DMS79 treated with DMSO at 0.1 percent for 48 hours (cell line): ENCODE data around the gene XRCC4.
"Not testable (repeated sequence)": the region's sequence is repeated elsewhere in the genome, so short reads cannot be mapped to it uniquely, and the experiment has no call there.

Experiments
- DNase-seq: peaks from one replicate; lab custom pipeline; 2025; lab: John Stamatoyannopoulos, UW

The XRCC4 gene

DNA sequence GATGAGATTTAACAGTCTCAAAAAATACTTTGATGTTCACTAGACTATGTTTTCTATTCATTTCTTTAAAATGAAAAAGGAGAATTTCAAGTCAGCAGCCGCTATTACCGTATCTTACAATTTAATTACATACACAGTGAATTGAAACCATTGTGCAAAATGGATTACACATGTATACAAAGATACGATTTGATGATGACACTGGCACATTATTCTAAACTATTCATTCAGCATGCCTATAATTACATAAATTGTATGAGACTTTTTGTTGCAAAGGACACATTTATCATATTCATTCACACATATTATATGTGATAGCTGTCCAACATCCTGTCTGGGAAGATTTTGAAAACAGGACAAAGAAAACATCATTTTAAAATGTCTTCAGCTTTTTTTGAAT, 275.9 kb downstream of the XRCC4 start:
- no peak for DNase-seq

DNA sequence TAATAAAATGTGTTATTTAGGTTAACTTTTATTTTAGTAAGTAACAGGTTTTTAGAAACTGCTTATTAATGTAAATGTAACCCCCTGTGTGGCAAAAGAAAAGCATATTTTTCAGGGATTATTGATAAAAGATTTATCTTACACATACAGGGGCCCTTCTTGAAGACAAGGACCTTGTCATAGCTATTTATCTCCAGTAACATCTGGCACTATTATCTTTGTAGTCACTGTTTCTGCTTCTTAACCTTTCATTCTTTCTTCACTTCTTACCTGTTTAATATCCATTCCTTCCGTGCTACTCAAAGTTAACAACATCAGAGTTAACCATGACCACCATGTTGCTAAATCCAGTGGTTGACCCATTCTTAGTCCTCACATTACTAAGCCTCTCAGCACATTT, 276.4 kb downstream of the XRCC4 start:
- DNase-seq = no peak

DNA sequence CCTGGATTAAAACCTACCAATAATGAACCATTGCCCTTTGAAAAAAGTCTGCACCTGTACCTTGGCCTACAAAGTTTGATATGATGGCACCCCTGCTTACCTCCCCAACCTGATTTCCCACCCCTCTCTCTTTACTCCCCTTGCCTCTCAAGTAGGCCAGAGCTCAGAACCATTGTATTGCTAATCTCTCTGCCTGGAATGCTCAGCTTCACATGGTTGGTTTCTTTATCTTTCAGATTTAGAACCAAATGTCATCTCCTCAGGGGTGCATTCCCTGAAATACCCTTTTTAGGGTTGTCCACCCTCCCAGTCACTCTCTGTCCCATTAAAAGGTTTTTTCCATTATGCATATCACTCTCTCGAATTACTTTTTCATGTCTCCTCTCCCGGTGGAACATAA, 277.6 kb downstream of the XRCC4 start:
- DNase-seq = no peak

DNA sequence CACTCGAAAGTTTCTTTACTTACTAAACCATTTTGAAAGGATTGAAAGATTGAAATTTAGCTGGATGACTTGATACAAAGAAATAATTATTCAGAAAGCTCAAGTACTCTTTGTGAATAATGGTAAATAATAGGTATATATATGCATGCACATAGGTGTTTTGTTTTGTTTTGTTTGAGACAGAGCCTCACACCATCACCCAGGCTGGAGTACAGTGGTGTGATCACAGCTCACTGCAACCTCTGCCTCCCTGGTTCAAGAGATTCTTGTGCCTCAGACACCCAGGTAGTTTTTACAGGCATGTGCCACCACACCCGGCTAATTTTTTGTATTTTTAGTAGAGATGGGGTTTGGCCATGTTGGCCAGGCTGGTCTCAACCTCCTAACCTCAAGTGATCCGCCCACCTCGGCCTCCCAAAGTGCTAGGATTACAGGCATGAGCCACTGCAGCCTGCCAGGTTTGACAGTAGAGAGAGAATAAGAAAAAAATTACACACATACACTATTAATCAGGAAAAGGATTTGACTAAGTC, 278.2 kb downstream of the XRCC4 start:
- not testable (repeated sequence) for DNase-seq

DNA sequence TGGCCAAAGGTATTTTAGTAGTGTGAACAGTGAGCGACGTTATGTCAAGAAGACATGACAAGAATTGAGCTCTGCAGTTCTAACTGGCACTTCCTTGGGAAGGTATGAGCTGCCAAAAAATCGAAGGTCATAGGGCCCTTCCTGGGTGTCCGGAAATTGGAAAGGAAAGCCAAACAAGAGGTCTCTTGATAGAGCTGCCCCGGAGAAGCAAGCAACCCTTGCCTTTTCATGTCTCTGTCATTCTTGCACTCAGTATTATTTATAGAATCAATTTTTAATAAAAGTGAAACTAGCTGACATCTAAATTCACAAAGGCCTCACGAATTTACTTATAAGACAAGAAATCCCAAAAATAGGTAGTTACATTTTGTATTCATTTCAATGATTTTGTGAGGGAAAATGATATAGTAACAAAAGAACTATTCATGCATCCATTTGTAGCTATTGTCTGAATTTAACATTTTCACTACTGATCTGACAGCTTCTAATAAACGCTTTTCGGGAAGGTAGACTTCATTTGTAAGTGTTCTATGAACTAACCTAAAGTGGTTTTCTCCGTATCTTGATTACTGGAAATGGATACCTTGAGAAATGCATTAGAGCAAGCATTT, 280.4 kb downstream of the XRCC4 start:
- no peak for DNase-seq

DNA sequence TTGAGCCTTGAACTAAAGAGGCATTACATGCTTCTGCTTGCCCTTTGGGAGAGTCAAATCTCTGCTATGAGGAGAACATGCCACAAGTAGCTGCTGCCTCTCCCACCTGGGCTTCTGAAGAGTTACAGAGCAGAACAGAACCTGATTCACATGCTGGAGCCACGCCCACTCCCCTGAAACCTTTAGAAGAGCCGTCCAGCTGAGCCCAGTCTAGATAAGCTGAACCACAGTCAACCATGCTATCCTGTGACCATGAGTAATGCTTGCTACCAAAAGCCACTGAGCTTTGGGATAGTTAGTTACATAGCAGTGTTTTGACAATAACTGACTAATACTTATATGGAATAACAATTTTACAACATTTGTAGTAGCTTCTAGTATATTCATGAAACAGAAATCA, 283.2 kb downstream of the XRCC4 start:
- DNase-seq = no peak

DNA sequence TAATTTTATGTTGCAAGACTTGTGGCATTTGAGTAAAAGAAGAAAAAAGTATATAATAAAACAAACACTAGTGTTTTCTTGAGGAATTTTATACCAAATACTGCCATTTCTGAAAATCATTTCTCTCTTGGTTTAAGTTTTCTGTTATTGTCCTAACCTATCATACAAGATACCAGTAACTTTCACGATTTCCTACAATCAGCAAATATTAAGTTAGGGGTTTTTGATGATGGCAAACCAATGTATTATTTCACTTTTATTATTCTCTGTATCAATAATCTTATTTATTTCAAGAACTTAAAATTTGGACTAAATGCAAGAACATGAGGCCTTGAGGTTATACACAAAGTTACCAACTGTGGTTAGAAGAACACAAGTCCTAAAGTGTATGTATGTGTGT, 285.2 kb downstream of the XRCC4 start:
- no peak for DNase-seq

DNA sequence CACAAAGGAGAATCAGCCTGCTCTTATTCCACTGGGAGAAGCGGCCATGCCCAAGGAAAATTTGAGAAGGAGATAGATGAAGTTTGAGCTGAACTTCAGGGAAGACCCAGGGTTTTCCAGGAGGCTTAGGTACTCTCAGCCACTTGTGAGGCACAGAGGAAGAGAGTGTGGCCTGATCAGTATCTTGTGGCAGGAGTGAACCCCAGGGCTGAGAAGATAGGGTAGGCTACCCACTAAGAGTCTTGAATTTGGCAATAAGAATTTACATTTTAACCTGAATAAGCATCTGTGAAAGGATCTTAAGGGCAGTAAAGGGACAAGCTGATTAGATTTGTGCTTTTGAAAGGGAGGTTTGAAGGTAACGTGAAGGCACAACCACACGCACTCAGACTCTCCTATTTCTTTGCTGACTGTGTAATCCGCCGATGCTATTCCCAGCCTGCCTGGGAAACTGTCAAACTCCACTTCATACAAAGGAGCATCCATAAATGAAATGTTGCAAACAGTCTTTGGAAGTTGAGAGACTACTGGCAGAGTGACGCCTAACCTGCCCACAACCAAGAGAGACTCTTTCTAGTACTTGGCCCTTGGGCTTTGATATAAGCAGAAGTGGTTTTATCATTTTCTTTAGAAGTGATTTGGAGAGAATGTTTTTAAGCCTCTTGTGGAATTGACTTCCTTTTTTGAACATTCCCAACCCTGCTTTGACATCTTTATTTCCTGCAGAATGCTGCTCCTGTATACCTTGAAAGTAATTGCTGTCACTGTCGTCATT, 286.0 kb downstream of the XRCC4 start:
- no peak for DNase-seq

DNA sequence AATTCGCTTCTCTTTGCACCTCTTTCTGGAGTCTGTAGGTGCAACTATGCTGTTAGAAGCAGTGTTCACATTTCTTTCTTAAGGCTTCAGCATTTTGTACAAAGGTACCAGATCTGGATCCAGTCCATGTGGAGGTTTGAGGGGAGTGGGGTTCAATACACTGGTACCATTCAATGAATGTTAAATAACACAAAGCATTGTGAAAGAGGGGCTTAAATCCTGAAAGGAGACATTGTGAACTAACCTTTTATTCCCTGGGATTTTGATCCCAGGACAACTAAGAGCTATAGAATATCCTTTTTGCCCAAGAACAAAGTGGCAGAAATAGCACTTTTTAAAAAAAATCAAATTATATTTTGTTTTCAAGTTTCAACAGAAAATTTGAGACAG, 286.5 kb downstream of the XRCC4 start:
- DNase-seq = no peak

DNA sequence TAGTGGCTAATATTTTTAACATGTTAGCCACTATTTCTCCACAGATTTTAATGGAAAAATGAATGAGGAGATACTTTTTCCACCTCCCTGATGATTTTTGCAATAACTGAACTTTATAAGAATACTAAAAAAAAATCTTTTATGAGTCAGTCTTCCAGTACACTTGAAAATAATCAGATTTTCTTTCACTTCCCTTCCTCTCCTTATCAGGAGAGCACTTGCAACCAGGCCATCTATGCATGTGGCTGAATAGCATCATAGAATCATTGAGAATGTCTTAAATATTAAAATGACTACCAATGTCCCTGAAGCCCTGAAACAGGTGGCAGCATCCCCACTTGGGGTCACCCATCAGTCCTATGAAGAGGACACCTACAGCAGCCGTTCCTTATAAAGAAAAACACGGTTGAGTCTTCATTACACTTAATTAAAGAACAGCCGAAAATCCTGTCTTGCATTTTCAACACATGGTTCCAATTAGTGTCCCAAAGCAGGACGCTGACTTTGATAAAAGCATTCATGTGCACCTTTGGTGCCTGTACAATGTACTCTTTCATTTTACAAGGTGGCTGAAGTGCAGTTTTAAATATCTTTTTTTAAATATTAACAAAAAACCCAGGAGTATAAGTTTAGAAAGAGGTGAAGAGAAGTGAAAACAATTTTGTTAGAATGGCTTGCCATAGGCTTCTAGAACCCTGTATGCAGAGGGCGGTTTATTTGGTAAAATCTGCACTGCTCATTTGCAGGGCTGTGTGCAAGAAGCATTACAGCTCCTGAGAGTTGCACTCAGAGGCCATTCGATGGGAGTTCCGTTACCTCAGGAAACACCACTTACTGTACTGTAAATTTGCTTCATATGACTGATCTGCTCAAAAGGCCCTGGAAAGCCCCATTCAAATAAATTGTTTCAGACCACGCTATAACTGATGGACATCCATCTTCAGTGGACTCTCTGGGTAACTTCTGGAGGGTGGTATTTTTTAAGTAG, 287.3 kb downstream of the XRCC4 start:
- DNase-seq = no peak

DNA sequence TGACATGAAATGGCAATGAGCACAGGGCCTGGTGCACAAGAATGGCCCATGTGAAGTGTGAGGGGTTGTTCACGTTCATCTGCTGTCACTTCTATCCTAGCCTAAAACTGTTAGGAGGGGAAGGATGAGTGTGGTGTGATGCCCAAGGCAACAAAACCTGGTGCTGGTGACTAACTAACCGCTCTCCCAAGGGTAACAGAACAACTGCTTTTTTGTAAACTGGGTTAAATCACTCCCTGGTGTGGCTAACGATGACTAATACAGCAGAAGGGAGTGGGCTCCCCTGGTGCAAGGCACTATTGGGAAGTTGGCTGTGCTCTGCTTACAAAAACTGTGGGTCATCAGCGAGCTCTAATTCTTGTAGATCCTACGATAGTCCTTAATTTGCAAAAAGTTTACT, 291.0 kb downstream of the XRCC4 start:
- DNase-seq = no peak

DNA sequence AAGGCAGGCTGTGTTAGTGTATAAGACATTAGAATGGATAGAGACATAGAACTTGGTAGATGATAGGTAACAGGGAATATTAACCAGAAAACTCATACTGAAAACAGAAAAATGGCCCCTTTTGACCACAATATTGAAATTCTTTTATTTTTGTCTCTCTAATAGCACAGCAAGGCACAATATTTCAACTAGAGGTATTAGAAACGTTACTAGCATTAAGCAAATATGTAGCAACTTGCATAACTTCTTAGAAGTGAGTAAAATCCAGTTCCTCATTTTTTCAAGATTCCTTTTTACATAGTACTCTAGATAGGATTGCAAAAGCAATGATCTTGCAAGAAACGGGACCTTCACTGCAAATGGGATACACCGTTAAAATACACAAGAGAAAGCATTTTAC, 291.5 kb downstream of the XRCC4 start:
- DNase-seq = no peak

DNA sequence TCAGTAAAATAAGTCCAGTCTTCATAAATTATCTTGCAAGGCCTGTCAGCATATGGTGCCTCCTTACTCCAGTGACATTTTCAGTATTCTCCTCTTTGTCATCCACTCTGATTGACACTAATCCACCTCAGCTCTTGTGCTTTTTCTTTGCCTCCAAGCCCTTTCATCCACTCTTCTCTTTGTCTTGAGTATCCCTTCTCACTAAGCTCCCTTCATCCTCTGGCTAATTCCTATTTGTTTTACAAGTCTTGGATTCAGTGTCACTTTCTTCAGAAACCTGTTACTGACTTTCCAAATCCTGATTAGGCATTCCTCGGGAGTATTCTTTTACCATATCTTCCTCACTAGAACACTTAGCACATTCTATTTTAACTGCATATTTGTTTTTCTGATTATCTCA, 293.6 kb downstream of the XRCC4 start:
- no peak for DNase-seq

DNA sequence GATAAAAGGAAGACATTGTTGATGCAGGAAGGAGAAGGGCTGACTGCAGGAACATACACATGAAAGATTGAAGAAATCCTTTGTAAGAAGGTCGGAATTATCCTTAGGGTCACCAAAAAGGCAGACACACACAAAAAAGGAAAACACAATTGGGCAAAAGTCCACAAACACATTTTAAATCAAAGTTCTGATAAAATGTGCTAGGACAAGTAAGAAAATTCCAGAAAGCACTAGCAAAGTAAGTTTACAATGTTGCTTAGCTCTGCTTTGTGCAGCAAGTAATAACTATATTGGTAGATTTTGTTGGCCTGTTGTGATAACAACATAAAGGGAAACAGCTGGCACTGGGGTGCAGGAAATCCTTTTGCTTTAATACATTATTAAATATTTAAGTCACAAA, 294.4 kb downstream of the XRCC4 start:
- DNase-seq = no peak

DNA sequence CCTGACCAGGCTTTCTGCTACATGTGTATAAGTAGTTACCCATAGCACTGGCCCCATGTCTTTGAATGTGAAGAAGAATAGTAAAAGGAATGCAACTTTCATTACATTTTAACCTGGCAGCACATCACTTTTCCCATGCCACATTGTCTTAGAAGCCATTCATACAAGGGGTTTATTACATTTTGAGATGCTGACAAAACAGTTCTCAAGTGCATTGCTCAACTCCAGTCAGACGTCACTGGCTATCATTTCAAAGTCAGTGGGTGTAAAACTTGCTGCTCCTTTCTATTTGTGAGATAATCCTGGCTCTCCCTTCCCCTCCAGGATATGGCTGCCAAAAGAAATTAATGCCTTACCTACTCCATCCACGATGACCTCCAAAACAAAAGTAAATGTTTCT, 297.2 kb downstream of the XRCC4 start:
- DNase-seq = no peak

DNA sequence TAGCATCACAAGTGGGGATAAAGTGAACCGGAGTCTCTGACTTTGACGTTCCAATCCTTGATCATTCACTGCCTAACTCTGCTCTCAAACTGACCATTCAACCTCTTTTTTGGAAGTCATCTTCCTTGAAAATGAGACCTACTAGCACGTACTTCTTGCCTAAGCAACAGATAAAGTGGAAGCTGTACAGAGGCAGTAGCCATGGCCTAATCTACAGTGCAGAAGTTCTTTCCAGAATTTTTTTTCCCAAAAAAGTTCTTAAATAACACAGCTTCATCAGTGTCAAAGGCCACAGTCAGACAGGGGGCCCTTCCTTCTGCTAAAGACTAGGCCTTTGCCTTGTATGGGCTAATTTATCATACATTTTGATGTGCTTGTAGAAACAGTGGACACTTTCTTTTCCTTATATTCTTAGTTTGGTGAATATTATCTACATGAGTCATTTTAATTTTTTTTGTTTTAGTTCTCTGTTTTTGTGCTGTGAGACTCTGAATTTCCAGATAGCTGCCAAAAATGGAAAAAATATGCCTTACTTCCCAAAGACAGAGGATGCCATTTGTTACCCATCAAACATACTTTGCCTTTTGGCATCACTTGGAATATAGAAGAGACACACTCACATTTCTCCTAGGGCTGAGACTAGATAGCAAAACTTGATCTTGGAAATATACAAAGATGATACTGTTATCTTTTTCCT, 297.9 kb downstream of the XRCC4 start:
- no peak for DNase-seq

DNA sequence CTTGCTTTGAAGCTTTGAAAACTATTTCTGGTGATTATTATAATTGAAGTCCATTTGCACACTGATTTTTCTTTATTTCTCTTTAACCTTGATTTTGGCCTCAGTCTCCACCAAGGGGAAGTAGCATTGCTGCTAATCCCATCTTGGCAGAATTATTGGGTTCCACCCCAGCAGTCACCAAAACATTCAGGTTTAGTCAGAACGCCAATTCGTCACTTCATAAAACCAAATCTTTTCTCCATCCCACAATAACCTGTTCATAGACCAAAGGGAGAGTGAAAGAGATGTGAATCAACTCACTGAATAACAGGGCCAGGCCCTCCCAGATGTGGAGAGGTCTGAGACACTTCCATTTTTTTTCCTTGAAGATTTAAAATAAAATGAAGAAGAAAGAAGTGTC, 299.1 kb downstream of the XRCC4 start:
- no peak for DNase-seq

DNA sequence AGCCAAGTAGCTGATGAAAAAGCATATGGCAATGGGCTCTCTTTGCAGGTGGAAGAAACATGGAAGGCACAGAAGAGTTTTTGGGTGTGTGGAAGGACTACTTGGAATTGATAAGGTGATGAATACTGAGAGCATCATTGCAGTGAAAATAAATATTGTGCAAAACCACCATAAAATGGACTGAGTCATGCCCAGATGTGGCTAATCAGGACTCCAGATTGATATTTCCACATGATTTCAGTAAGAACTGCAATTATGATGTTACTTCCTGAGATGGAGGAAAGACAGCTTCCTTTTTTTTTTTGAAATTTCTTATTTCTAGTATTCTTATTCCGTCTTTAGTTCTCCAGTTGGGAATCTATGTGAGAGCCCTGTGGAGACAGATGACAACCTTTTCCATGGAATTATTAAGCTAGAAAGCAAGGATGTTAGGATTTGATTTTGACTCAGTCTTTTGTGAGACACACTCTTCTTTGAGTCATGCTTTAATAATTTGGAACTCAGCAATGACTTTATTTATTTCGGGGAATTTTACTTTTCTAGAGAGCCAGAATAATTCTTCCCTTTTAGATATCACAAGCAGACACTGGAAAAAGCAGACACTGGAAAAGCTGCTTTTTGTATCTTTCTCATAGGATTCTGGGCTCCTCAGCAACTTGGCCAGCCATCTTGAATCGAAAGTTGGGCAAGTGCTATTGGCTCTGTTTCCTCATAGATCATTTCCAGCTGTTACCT, 300.0 kb downstream of the XRCC4 start:
- no peak for DNase-seq

DNA sequence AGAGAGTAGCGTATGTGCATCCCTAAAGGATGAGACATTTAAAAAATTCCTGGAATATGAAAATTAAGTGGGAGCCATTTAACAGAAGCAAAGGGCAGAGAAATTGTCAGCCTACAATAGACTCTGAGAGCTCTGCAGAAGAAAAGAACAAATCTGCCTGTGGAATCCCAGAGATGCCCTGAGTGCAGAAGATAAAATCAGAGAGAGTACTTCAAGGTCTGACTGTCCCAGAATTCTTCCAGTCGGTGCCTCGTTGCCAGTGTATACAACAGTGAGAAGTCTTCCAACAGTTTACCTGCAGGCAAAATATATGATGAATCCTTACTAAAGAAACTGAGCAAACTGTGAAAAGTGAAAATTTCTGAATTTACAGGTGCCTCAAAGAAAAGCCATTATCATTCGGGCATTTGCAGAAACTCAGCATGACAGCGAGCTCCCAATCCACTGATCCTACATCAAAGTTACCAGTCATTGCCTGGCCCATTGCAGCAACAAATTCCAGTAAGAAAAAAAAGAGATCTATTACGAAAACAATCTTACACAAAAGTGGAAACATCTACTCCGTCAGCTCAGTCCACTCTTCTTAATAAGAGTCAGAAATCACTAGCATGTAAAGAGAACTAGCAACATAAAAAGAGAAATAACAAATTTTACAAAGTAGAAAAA, 301.4 kb downstream of the XRCC4 start:
- DNase-seq = no peak

DNA sequence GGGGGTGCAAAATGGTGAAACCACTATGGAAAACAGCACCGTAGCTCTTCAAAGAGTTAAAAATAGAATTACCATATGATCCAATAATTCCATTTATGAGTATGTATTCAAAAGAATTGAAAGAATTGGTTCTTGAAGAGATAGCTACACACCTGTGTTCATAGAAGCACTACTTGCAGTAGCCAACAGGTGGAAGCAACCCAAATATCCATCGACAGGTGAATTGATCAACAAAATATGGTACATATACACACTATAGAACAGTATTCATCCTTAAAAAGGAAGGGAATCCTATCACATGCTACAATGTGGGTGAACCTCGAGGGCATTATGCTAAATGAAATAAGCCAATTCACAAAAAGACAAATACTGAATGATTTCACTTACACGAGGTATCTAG, 308.5 kb downstream of the XRCC4 start:
- no peak for DNase-seq

DNA sequence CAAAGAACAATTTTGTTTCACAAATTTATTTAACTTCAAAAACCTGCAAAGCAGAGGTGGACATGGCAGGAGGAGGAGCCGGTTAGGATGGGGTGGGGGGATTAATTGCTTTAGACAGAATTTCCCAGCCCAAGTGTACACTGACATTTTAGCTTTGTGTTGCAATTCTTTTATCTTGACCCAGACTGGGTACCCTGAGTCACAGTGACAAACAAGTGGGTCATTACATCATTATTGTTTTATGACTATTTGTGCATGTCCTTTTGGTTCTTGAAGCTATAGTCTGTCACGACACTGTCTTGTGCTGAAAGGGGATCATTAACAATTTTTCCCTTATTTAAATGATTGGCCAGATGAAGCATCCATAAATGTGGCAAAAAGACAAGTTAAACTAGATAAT, 309.7 kb downstream of the XRCC4 start:
- no peak for DNase-seq
